PC-3 (cell line): ENCODE measurements around the gene FRRS1L.

Experiments
- CTCF ChIP-seq: fragments of 300-600 bp; sonication (generic); conservative IDR thresholded peaks from 2 replicates; pipeline ENCODE4 v1.5.1; 2017; ENCODE audit warnings: antibody characterized with exemption, low read depth, mild to moderate bottlenecking, low read length
- EZH2 ChIP-seq: fragments of 300-600 bp; sonication (generic); IDR thresholded peaks from one replicate; pipeline ENCODE4 v1.6.1; 2017; ENCODE audit warnings: antibody characterized with exemption, mild to moderate bottlenecking, low read length; ENCODE audit not compliant: unreplicated experiment

GRCh38 chr9:109198736-109199382 lies 31.8 kb upstream of the FRRS1L start:
- peak; percentile 45; the same call in 1 of the 2 replicates for TF ChIP-seq CTCF
- TF ChIP-seq EZH2 = no peak
